WTC11 (cell line): ENCODE measurements around the gene SLC15A5. TPM values are rescaled to one million over a fixed set of nuclear protein-coding genes. Genes with fewer than 3 reads are reported as not detected.

Experiments used
- ATAC-seq: fragments of 200-7000 bp; cut with Tn5 transposase; 2 replicates; pipeline ENCODE4 v1.10.0; 2021; ENCODE audit warnings: mild to moderate bottlenecking, moderate library complexity
- CTCF ChIA-PET: fragments of 300-600 bp; sonication (Branson Sonifier 250); formaldehyde crosslinking; loops from one replicate; lab custom pipeline; 2021; ENCODE audit warnings: antibody characterized with exemption; lab: Charles Lee
- POLR2A ChIA-PET: fragments of 350-600 bp; sonication (Branson Sonifier 250); formaldehyde crosslinking; loops from one replicate; lab custom pipeline; 2021; ENCODE audit warnings: antibody characterized with exemption; lab: Charles Lee
- DNase-seq: peaks from one replicate; pipeline ENCODE4 v3.0.0; 2021; ENCODE audit warnings: low spot score
- H3K27ac Mint-ChIP-seq: 2 replicates; pipeline ENCODE4 v1.8.0; 2021; ENCODE audit warnings: mixed read lengths
- H3K27me3 Mint-ChIP-seq: 2 replicates; pipeline ENCODE4 v1.8.0; 2021; ENCODE audit warnings: low read depth, mild to moderate bottlenecking, moderate library complexity, mixed read lengths
- H3K36me3 Mint-ChIP-seq: 2 replicates; pipeline ENCODE4 v1.8.0; 2021; ENCODE audit warnings: mixed read lengths
- H3K4me1 Mint-ChIP-seq: 2 replicates; pipeline ENCODE4 v1.8.0; 2022; ENCODE audit warnings: mixed read lengths
- H3K4me3 Mint-ChIP-seq: 2 replicates; pipeline ENCODE4 v1.8.0; 2021; ENCODE audit warnings: mild to moderate bottlenecking, moderate library complexity, mixed read lengths
- H3K9me3 Mint-ChIP-seq: 2 replicates; pipeline ENCODE4 v1.8.0; 2021; ENCODE audit warnings: mixed read lengths
- ATF1 ChIP-seq: sonication (generic); formaldehyde crosslinking; IDR thresholded peaks from 2 replicates; pipeline ENCODE4 v1.8.1; 2023; ENCODE audit warnings: mild to moderate bottlenecking, moderate library complexity, missing genetic modification reagents
- ATF6 ChIP-seq: sonication (generic); formaldehyde crosslinking; IDR thresholded peaks from 2 replicates; pipeline ENCODE4 v1.8.1; 2023; ENCODE audit warnings: mild to moderate bottlenecking, missing genetic modification reagents
- CDX4 ChIP-seq: fragments of 250-450 bp; sonication (Bioruptor Pico); IDR thresholded peaks from 2 replicates; pipeline ENCODE4 v1.9.0; 2021; ENCODE audit warnings: moderate library complexity, mild to moderate bottlenecking, inconsistent platforms, borderline replicate concordance
- ERG ChIP-seq: fragments of 250-450 bp; sonication (Bioruptor Pico); IDR thresholded peaks from 2 replicates; pipeline ENCODE4 v1.8.0; 2021; ENCODE audit warnings: mild to moderate bottlenecking
- FOXJ3 ChIP-seq: sonication (generic); formaldehyde crosslinking; IDR thresholded peaks from 2 replicates; pipeline ENCODE4 v1.9.0; 2021; ENCODE audit warnings: missing genetic modification reagents, mild to moderate bottlenecking, borderline replicate concordance
- FOXK1 ChIP-seq: sonication (generic); formaldehyde crosslinking; IDR thresholded peaks from 2 replicates; pipeline ENCODE4 v1.8.0; 2022; ENCODE audit warnings: mild to moderate bottlenecking, moderate library complexity, missing genetic modification reagents
- GABPB1 ChIP-seq: sonication (generic); formaldehyde crosslinking; IDR thresholded peaks from 2 replicates; pipeline ENCODE4 v1.8.1; 2023; ENCODE audit warnings: mild to moderate bottlenecking, missing genetic modification reagents
- GRHL2 ChIP-seq: fragments of 250-450 bp; sonication (Bioruptor Pico); IDR thresholded peaks from 2 replicates; pipeline ENCODE4 v1.8.0; 2022; ENCODE audit warnings: mild to moderate bottlenecking, moderate library complexity; ENCODE audit not compliant: insufficient replicate concordance, severe bottlenecking
- HMGXB4 ChIP-seq: sonication (generic); formaldehyde crosslinking; IDR thresholded peaks from 2 replicates; pipeline ENCODE4 v1.8.1; 2023; ENCODE audit warnings: mild to moderate bottlenecking, moderate library complexity, missing genetic modification reagents
- NR2C2 ChIP-seq: sonication (generic); formaldehyde crosslinking; IDR thresholded peaks from 2 replicates; pipeline ENCODE4 v1.8.0; 2022; ENCODE audit warnings: mild to moderate bottlenecking, missing genetic modification reagents
- NR3C1 ChIP-seq: sonication (generic); formaldehyde crosslinking; conservative IDR thresholded peaks from 2 replicates; pipeline ENCODE4 v1.8.1; 2023; ENCODE audit warnings: low read depth, mild to moderate bottlenecking, missing genetic modification reagents
- PRDM15 ChIP-seq: sonication (generic); formaldehyde crosslinking; IDR thresholded peaks from 2 replicates; pipeline ENCODE4 v1.8.0; 2022; ENCODE audit warnings: missing genetic modification reagents
- RELA ChIP-seq: sonication (generic); formaldehyde crosslinking; IDR thresholded peaks from 2 replicates; pipeline ENCODE4 v1.8.1; 2022; ENCODE audit warnings: missing genetic modification reagents, mild to moderate bottlenecking, borderline replicate concordance
- RORB ChIP-seq: fragments of 250-450 bp; sonication (Bioruptor Pico); IDR thresholded peaks from 2 replicates; pipeline ENCODE4 v1.9.0; 2021; ENCODE audit warnings: mild to moderate bottlenecking
- SOX15 ChIP-seq: fragments of 250-450 bp; sonication (Bioruptor Pico); IDR thresholded peaks from 2 replicates; pipeline ENCODE4 v1.9.0; 2021; ENCODE audit warnings: mild to moderate bottlenecking
- TEAD1 ChIP-seq: sonication (generic); formaldehyde crosslinking; IDR thresholded peaks from 2 replicates; pipeline ENCODE4 v1.8.0; 2022; ENCODE audit warnings: mild to moderate bottlenecking, missing genetic modification reagents
- USF1 ChIP-seq: sonication (generic); formaldehyde crosslinking; IDR thresholded peaks from 2 replicates; pipeline ENCODE4 v1.8.0; 2022; ENCODE audit warnings: mild to moderate bottlenecking, missing genetic modification reagents
- ZBTB21 ChIP-seq: sonication (generic); formaldehyde crosslinking; IDR thresholded peaks from 2 replicates; pipeline ENCODE4 v1.8.1; 2023; ENCODE audit warnings: mild to moderate bottlenecking, missing genetic modification reagents, borderline replicate concordance
- ZBTB43 ChIP-seq: sonication (generic); formaldehyde crosslinking; IDR thresholded peaks from 2 replicates; pipeline ENCODE4 v1.8.1; 2023; ENCODE audit warnings: mild to moderate bottlenecking, missing genetic modification reagents
- ZNF219 ChIP-seq: sonication (generic); formaldehyde crosslinking; IDR thresholded peaks from 2 replicates; pipeline ENCODE4 v1.8.0; 2023; ENCODE audit warnings: missing genetic modification reagents, mild to moderate bottlenecking, borderline replicate concordance
- ZNF232 ChIP-seq: sonication (generic); formaldehyde crosslinking; IDR thresholded peaks from 2 replicates; pipeline ENCODE4 v1.8.0; 2022; ENCODE audit warnings: mild to moderate bottlenecking, missing genetic modification reagents
- ZNF396 ChIP-seq: fragments of 250-450 bp; sonication (Bioruptor Pico); IDR thresholded peaks from 2 replicates; pipeline ENCODE4 v1.8.0; 2021; ENCODE audit warnings: mild to moderate bottlenecking, moderate library complexity, borderline replicate concordance
- ZNF512 ChIP-seq: sonication (generic); formaldehyde crosslinking; IDR thresholded peaks from 2 replicates; pipeline ENCODE4 v1.8.1; 2022; ENCODE audit warnings: missing genetic modification reagents, borderline replicate concordance
- ZNF671 ChIP-seq: fragments of 250-450 bp; sonication (Bioruptor Pico); IDR thresholded peaks from 2 replicates; pipeline ENCODE4 v1.8.0; 2021; ENCODE audit warnings: mild to moderate bottlenecking
- total RNA-seq: library from RNA; stranded (reverse); gene quantifications from 3 replicates; pipeline ENCODE4 v1.2.3, GENCODE V29; 2021

SLC15A5 gene
- total RNA-seq, 1 experiment from 2014 or later: not detected

GRCh38 chr12:16225692-16226091, 51.8 kb downstream of the SLC15A5 start:
- no peaks in the 10 kb centered on the region for H3K9me3 Mint-ChIP-seq

GRCh38 chr12:16224196-16224595, 53.3 kb downstream of the SLC15A5 start:
- CTCF ChIA-PET: no interaction called here
- H3K36me3 Mint-ChIP-seq: no peaks in the 10 kb centered on the region
- TF ChIP-seq PRDM15 (CRISPR knock-in tag): no peak
- TF ChIP-seq NR2C2 (CRISPR knock-in tag): no peak
- TF ChIP-seq ZNF232 (CRISPR knock-in tag): no peak
- no peak for TF ChIP-seq ZNF512 (CRISPR knock-in tag)
- TF ChIP-seq ZNF671 (CRISPR knock-in tag): no peak
- no peak for TF ChIP-seq ZNF219 (CRISPR knock-in tag)
- TF ChIP-seq ZBTB21 (CRISPR knock-in tag): no peak
- TF ChIP-seq GRHL2: no peak
- no peak for TF ChIP-seq ERG (CRISPR knock-in tag)
- TF ChIP-seq RELA (CRISPR knock-in tag): no peak
- TF ChIP-seq ZBTB43: no peak
- TF ChIP-seq HMGXB4 (CRISPR knock-in tag): no peak
- TF ChIP-seq ZNF396 (CRISPR knock-in tag): no peak
- no peak for TF ChIP-seq USF1
- no peak for TF ChIP-seq TEAD1
- TF ChIP-seq GABPB1 (CRISPR knock-in tag): no peak
- TF ChIP-seq FOXK1 (CRISPR knock-in tag): no peak
- no peak for TF ChIP-seq CDX4
- TF ChIP-seq, all 79 proteins: peak for 0
- ATAC-seq (no peak), DNase-seq (no peak)
- no peak overlapping the region for H3K4me3 Mint-ChIP-seq
- POLR2A ChIA-PET: no interaction called here
- no peaks in the 10 kb centered on the region for H3K4me1 Mint-ChIP-seq
- no peaks in the 10 kb centered on the region for H3K9me3 Mint-ChIP-seq
- no peak overlapping the region for H3K27ac Mint-ChIP-seq
- H3K27me3 Mint-ChIP-seq: no peaks in the 10 kb centered on the region

More at GRCh38 chr12:16225692-16226091, 51.8 kb downstream of the SLC15A5 start:
- CTCF ChIA-PET: no interaction called here
- no peak for DNase-seq
- H3K4me3 Mint-ChIP-seq: no peak overlapping the region
- no peaks in the 10 kb centered on the region for H3K36me3 Mint-ChIP-seq
- no peaks in the 10 kb centered on the region for H3K4me1 Mint-ChIP-seq
- no peaks in the 10 kb centered on the region for H3K27me3 Mint-ChIP-seq
- ATAC-seq: no peak
- POLR2A ChIA-PET: no interaction called here
- no peak overlapping the region for H3K27ac Mint-ChIP-seq
- TF ChIP-seq NR3C1 (CRISPR knock-in tag) (no peak), SOX15 (CRISPR knock-in tag) (no peak), FOXJ3 (CRISPR knock-in tag) (no peak), ATF1 (no peak), RORB (CRISPR knock-in tag) (no peak), ATF6 (CRISPR knock-in tag) (no peak)
